WTC11 (cell line): ENCODE results near the gene NCF2.

Experiments
- AR ChIP-seq: fragments of 250-450 bp; sonication (Bioruptor Pico); IDR thresholded peaks from 2 replicates; pipeline ENCODE4 v1.9.0; 2021; ENCODE audit warnings: mild to moderate bottlenecking
- CTCF ChIP-seq: fragments of 200-600 bp; IDR thresholded peaks from 2 replicates; pipeline ENCODE4 v1.8.0; 2022; ENCODE audit warnings: antibody characterized with exemption
- ESRRA ChIP-seq: sonication (generic); formaldehyde crosslinking; IDR thresholded peaks from 2 replicates; pipeline ENCODE4 v1.8.1; 2022; ENCODE audit warnings: mild to moderate bottlenecking, missing genetic modification reagents, borderline replicate concordance
- JUN ChIP-seq: sonication (generic); formaldehyde crosslinking; IDR thresholded peaks from 2 replicates; pipeline ENCODE4 v1.8.0; 2023; ENCODE audit warnings: mild to moderate bottlenecking, missing genetic modification reagents
- KAT7 ChIP-seq: sonication (generic); formaldehyde crosslinking; IDR thresholded peaks from 2 replicates; pipeline ENCODE4 v1.8.1; 2023; ENCODE audit warnings: missing genetic modification reagents, mild to moderate bottlenecking, borderline replicate concordance
- MAX ChIP-seq: sonication (generic); formaldehyde crosslinking; IDR thresholded peaks from 2 replicates; pipeline ENCODE4 v1.8.0; 2022; ENCODE audit warnings: mild to moderate bottlenecking, missing genetic modification reagents
- NR3C1 ChIP-seq: sonication (generic); formaldehyde crosslinking; conservative IDR thresholded peaks from 2 replicates; pipeline ENCODE4 v1.8.1; 2023; ENCODE audit warnings: low read depth, mild to moderate bottlenecking, missing genetic modification reagents

GRCh38 chr1:183565261-183565660 is 25.0 kb downstream of the NCF2 start:
- no peak for TF ChIP-seq NR3C1
- no peak for TF ChIP-seq CTCF
- TF ChIP-seq KAT7 (CRISPR knock-in tag): no peak
- TF ChIP-seq AR: no peak
- no peak for TF ChIP-seq ESRRA
- no peak for TF ChIP-seq MAX (CRISPR knock-in tag)
- TF ChIP-seq JUN (CRISPR knock-in tag): no peak
